ENCODE data around the gene AASS.

The AASS gene

GRCh38 chr7:122123746-122124145 is 20.3 kb downstream of the AASS start:
- no peak overlapping the region for H3K4me3 ChIP-seq (ENCODE audit: control insufficient read depth in 1 of 7, extremely low read depth in 1 of 7, insufficient read depth in 4 of 7, low read depth in 2 of 7, low read length in 6 of 7)
- no peak for DNase-seq
- no peak overlapping the region for H3K27ac ChIP-seq (ENCODE audit: insufficient read depth in 1 of 2, low read depth in 1 of 2, low read length in 2 of 2, poor library complexity in 1 of 2, severe bottlenecking in 2 of 2)
- H3K36me3 ChIP-seq (ENCODE audit: control insufficient read depth in 4 of 4, insufficient read depth in 4 of 4, low read length in 3 of 4) = peaks cover 0 to 27% (median 11%) of the 10 kb centered on the region in 4 experiments
- no peaks in the 10 kb centered on the region for H3K4me1 ChIP-seq (ENCODE audit: control extremely low read depth in 1 of 4, control insufficient read depth in 4 of 4, insufficient read depth in 4 of 4, low read length in 3 of 4)
- ChIA-PET CTCF (interaction anchor here (1.9 kb wide), 1 partner anchor 10 kb away, joined by 3 read pairs; no protein-coding TSS in a partner anchor), POLR2A (no interaction called here)
- peaks cover 0 to 8% (median 1%) of the 10 kb centered on the region in 5 experiments for H3K9me3 ChIP-seq (ENCODE audit: control extremely low read depth in 1 of 5, control insufficient read depth in 4 of 5, insufficient read depth in 2 of 5, low read depth in 1 of 5, low read length in 4 of 5)
- H3K27me3 ChIP-seq (replicated peaks in 2 of 5; ENCODE audit: control insufficient read depth in 4 of 5, insufficient read depth in 5 of 5, low read length in 4 of 5) = no peaks in the 10 kb centered on the region

GRCh38 chr7:122118757-122119156 is 25.3 kb downstream of the AASS start:
- no peaks in the 10 kb centered on the region for H3K27me3 ChIP-seq (replicated peaks in 2 of 5; ENCODE audit: control insufficient read depth in 4 of 5, insufficient read depth in 5 of 5, low read length in 4 of 5)
- ChIA-PET POLR2A (no interaction called here), CTCF (no interaction called here)
- H3K36me3 ChIP-seq (ENCODE audit: control insufficient read depth in 4 of 4, insufficient read depth in 4 of 4, low read length in 3 of 4) = peaks cover 0 to 41% (median 14%) of the 10 kb centered on the region in 4 experiments
- no peaks in the 10 kb centered on the region for H3K4me1 ChIP-seq (ENCODE audit: control extremely low read depth in 1 of 4, control insufficient read depth in 4 of 4, insufficient read depth in 4 of 4, low read length in 3 of 4)
- WGBS (ENCODE audit: insufficient coverage) = 45% methylated on average over 1 of the region's 1 CpG
- no peak overlapping the region for H3K4me3 ChIP-seq (ENCODE audit: control insufficient read depth in 1 of 7, extremely low read depth in 1 of 7, insufficient read depth in 4 of 7, low read depth in 2 of 7, low read length in 6 of 7)
- DNase-seq = no peak
- peaks cover 0 to 8% (median 1%) of the 10 kb centered on the region in 5 experiments for H3K9me3 ChIP-seq (ENCODE audit: control extremely low read depth in 1 of 5, control insufficient read depth in 4 of 5, insufficient read depth in 2 of 5, low read depth in 1 of 5, low read length in 4 of 5)
- no peak overlapping the region for H3K27ac ChIP-seq (ENCODE audit: insufficient read depth in 1 of 2, low read depth in 1 of 2, low read length in 2 of 2, poor library complexity in 1 of 2, severe bottlenecking in 2 of 2)

DNA sequence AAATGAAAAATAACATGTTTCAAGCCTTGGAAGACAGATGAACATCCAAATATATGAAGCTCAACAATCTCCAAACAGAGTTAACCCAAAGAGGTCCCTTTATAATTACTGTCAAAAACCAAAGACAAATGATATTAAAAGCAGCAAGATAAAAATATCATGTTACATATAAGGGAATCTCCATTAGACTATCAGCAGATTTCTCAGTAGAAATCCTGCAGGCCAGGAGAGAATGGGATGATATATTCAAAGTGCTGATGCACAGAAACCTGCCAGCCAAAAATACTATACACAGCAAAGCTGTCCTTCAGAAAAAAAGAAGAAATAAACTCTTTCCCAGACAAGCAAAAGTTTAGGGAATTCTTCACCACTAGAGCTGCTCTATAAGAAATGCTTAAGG is 41.0 kb downstream of the AASS start:
- CTCF ChIA-PET = interaction anchor here (0.6 kb wide), 1 partner anchor 625 kb away, joined by 4 read pairs; no protein-coding TSS in a partner anchor
- peaks cover 3 to 35% (median 3%) of the 10 kb centered on the region in 5 experiments for H3K9me3 ChIP-seq (ENCODE audit: control extremely low read depth in 1 of 5, control insufficient read depth in 4 of 5, insufficient read depth in 2 of 5, low read depth in 1 of 5, low read length in 4 of 5)
- H3K4me1 ChIP-seq (ENCODE audit: control extremely low read depth in 1 of 4, control insufficient read depth in 4 of 4, insufficient read depth in 4 of 4, low read length in 3 of 4) = no peaks in the 10 kb centered on the region
- POLR2A ChIA-PET = no interaction called here
- H3K36me3 ChIP-seq (ENCODE audit: control insufficient read depth in 4 of 4, insufficient read depth in 4 of 4, low read length in 3 of 4) = peaks cover 0 to 28% (median 5%) of the 10 kb centered on the region in 4 experiments
- H3K4me3 ChIP-seq (ENCODE audit: control insufficient read depth in 1 of 7, extremely low read depth in 1 of 7, insufficient read depth in 4 of 7, low read depth in 2 of 7, low read length in 6 of 7) = no peak overlapping the region
- no peak overlapping the region for H3K27ac ChIP-seq (ENCODE audit: insufficient read depth in 1 of 2, low read depth in 1 of 2, low read length in 2 of 2, poor library complexity in 1 of 2, severe bottlenecking in 2 of 2)
- no peaks in the 10 kb centered on the region for H3K27me3 ChIP-seq (replicated peaks in 2 of 5; ENCODE audit: control insufficient read depth in 4 of 5, insufficient read depth in 5 of 5, low read length in 4 of 5)
- no peak for DNase-seq

DNA sequence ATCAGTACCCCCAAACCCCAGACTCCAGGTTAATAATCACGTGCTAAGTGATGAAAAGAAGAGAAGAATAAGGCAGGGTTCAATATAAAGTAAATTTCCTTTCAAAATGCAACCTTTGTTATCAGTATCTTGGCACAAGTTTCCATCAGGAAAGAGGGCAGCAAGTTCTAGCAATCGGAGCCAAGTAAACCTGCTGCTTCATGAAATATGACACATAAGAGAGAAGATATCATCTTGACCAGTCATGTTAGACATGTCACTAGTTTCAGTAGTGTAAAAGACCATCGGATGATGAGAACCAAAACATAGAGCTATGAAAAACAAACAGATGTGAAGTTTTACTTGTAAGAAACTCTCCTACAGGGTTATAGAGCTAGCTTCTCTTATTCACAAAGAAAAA is 44.0 kb downstream of the AASS start:
- Histone ChIP-seq H3K27ac (ENCODE audit: insufficient read depth in 1 of 2, low read depth in 1 of 2, low read length in 2 of 2, poor library complexity in 1 of 2, severe bottlenecking in 2 of 2) (no peak overlapping the region), H3K9me3 (ENCODE audit: control extremely low read depth in 1 of 5, control insufficient read depth in 4 of 5, insufficient read depth in 2 of 5, low read depth in 1 of 5, low read length in 4 of 5) (peaks cover 0 to 23% (median 3%) of the 10 kb centered on the region in 5 experiments), H3K36me3 (ENCODE audit: control insufficient read depth in 4 of 4, insufficient read depth in 4 of 4, low read length in 3 of 4) (peaks cover 0 to 21% (median 4%) of the 10 kb centered on the region in 4 experiments), H3K4me3 (ENCODE audit: control insufficient read depth in 1 of 7, extremely low read depth in 1 of 7, insufficient read depth in 4 of 7, low read depth in 2 of 7, low read length in 6 of 7) (no peak overlapping the region), H3K27me3 (replicated peaks in 2 of 5; ENCODE audit: control insufficient read depth in 4 of 5, insufficient read depth in 5 of 5, low read length in 4 of 5) (no peaks in the 10 kb centered on the region), H3K4me1 (ENCODE audit: control extremely low read depth in 1 of 4, control insufficient read depth in 4 of 4, insufficient read depth in 4 of 4, low read length in 3 of 4) (no peaks in the 10 kb centered on the region)
- CTCF ChIA-PET = no interaction called here
- POLR2A ChIA-PET = no interaction called here
- DNase-seq = no peak
- no CpG with 5 or more reads among the region's 3 CpGs for WGBS (ENCODE audit: insufficient coverage)

- no peak overlapping the region for H3K4me3 ChIP-seq (ENCODE audit: control insufficient read depth in 1 of 7, extremely low read depth in 1 of 7, insufficient read depth in 4 of 7, low read depth in 2 of 7, low read length in 6 of 7)
- no peak overlapping the region for H3K27ac ChIP-seq (ENCODE audit: insufficient read depth in 1 of 2, low read depth in 1 of 2, low read length in 2 of 2, poor library complexity in 1 of 2, severe bottlenecking in 2 of 2)
- peaks cover 0 to 6% (median 1%) of the 10 kb centered on the region in 4 experiments for H3K36me3 ChIP-seq (ENCODE audit: control insufficient read depth in 4 of 4, insufficient read depth in 4 of 4, low read length in 3 of 4)
- no peaks in the 10 kb centered on the region for H3K27me3 ChIP-seq (replicated peaks in 2 of 5; ENCODE audit: control insufficient read depth in 4 of 5, insufficient read depth in 5 of 5, low read length in 4 of 5)
- WGBS (ENCODE audit: insufficient coverage) = no CpG with 5 or more reads among the region's 4 CpGs
- H3K4me1 ChIP-seq (ENCODE audit: control extremely low read depth in 1 of 4, control insufficient read depth in 4 of 4, insufficient read depth in 4 of 4, low read length in 3 of 4) = no peaks in the 10 kb centered on the region
- ChIA-PET CTCF (no interaction called here), POLR2A (no interaction called here)
- no peaks in the 10 kb centered on the region for H3K9me3 ChIP-seq (ENCODE audit: control extremely low read depth in 1 of 5, control insufficient read depth in 4 of 5, insufficient read depth in 2 of 5, low read depth in 1 of 5, low read length in 4 of 5)
- no peak for DNase-seq
Observed at GRCh38 chr7:122095642-122096041, 48.4 kb downstream of the AASS start.

GRCh38 chr7:122094549-122094948 is 49.5 kb downstream of the AASS start:
- H3K36me3 ChIP-seq (ENCODE audit: control insufficient read depth in 4 of 4, insufficient read depth in 4 of 4, low read length in 3 of 4) = peaks cover 0 to 3% (median under 1%) of the 10 kb centered on the region in 4 experiments
- H3K4me1 ChIP-seq (ENCODE audit: control extremely low read depth in 1 of 4, control insufficient read depth in 4 of 4, insufficient read depth in 4 of 4, low read length in 3 of 4) = peaks cover 0 to 2% (median 0%) of the 10 kb centered on the region in 4 experiments
- no peak overlapping the region for H3K27ac ChIP-seq (ENCODE audit: insufficient read depth in 1 of 2, low read depth in 1 of 2, low read length in 2 of 2, poor library complexity in 1 of 2, severe bottlenecking in 2 of 2)
- no peaks in the 10 kb centered on the region for H3K9me3 ChIP-seq (ENCODE audit: control extremely low read depth in 1 of 5, control insufficient read depth in 4 of 5, insufficient read depth in 2 of 5, low read depth in 1 of 5, low read length in 4 of 5)
- H3K27me3 ChIP-seq (replicated peaks in 2 of 5; ENCODE audit: control insufficient read depth in 4 of 5, insufficient read depth in 5 of 5, low read length in 4 of 5) = no peaks in the 10 kb centered on the region
- no peak for DNase-seq
- ChIA-PET POLR2A (no interaction called here), CTCF (interaction anchor here (1.0 to 1.1 kb wide), 2 partner anchors 11 to 12 kb away, joined by 3 read pairs; no protein-coding TSS in a partner anchor)
- no peak overlapping the region for H3K4me3 ChIP-seq (ENCODE audit: control insufficient read depth in 1 of 7, extremely low read depth in 1 of 7, insufficient read depth in 4 of 7, low read depth in 2 of 7, low read length in 6 of 7)
- WGBS (ENCODE audit: insufficient coverage) = 100% methylated on average over 1 of the region's 1 CpG

- H3K36me3 ChIP-seq (ENCODE audit: control insufficient read depth in 4 of 4, insufficient read depth in 4 of 4, low read length in 3 of 4) = peaks cover 0 to 4% (median 2%) of the 10 kb centered on the region in 4 experiments
- POLR2A ChIA-PET = no interaction called here
- H3K27me3 ChIP-seq (replicated peaks in 2 of 5; ENCODE audit: control insufficient read depth in 4 of 5, insufficient read depth in 5 of 5, low read length in 4 of 5) = no peaks in the 10 kb centered on the region
- H3K27ac ChIP-seq (ENCODE audit: insufficient read depth in 1 of 2, low read depth in 1 of 2, low read length in 2 of 2, poor library complexity in 1 of 2, severe bottlenecking in 2 of 2) = no peak overlapping the region
- CTCF ChIA-PET = interaction anchor here (0.9 to 1.6 kb wide), 9 partner anchors 12 to 440 kb away, joined by 3 to 10 read pairs (median 4); partner anchors contain the start of gene AASS
- DNase-seq = peak; percentile 80 to 93 (median 90)
- H3K4me1 ChIP-seq (ENCODE audit: control extremely low read depth in 1 of 4, control insufficient read depth in 4 of 4, insufficient read depth in 4 of 4, low read length in 3 of 4) = peaks cover 0 to 4% (median 0%) of the 10 kb centered on the region in 4 experiments
- no peaks in the 10 kb centered on the region for H3K9me3 ChIP-seq (ENCODE audit: control extremely low read depth in 1 of 5, control insufficient read depth in 4 of 5, insufficient read depth in 2 of 5, low read depth in 1 of 5, low read length in 4 of 5)
- no peak overlapping the region for H3K4me3 ChIP-seq (ENCODE audit: control insufficient read depth in 1 of 7, extremely low read depth in 1 of 7, insufficient read depth in 4 of 7, low read depth in 2 of 7, low read length in 6 of 7)
- WGBS (ENCODE audit: insufficient coverage) = 96% methylated on average over 4 of the region's 6 CpGs
Observed at GRCh38 chr7:122092964-122093797, 50.9 kb downstream of the AASS start.
